OCI-LY7 (cell line): ENCODE measurements around the gene KDM5C. TPM values are rescaled to one million over a fixed set of nuclear protein-coding genes. Genes with fewer than 3 reads are reported as not detected.

Experiments
- microRNA-seq: library from miRNA; unstranded; fragments of <30 nt; microRNA quantifications from one replicate; pipeline ENCODE4 v1.2.0, GENCODE V29; 2022; ENCODE audit warnings: borderline replicate concordance
- small RNA-seq: library from RNA; depleted of rRNA; stranded (forward); fragments of <200 nt; gene quantifications from one replicate; pipeline ENCODE3, GENCODE V24; 2014
- total RNA-seq, 2 experiments: library from RNA; depleted of rRNA in 1 of 2; stranded (reverse); fragments of >200 nt in 1 of 2; shearing (Covaris generic) in 1 of 2; gene quantifications; 2 replicates each; pipeline ENCODE4 v1.2.3, GENCODE V29; 2014 to 2022

The KDM5C gene
- total RNA-seq, 2 experiments from 2014 or later: 54.8 to 90.5 TPM

Small RNA genes within 50 kb of the gene (microRNA-seq; reads per million reads assigned to microRNA genes)
- gene MIR6894 (not detected), gene MIR6895 (not detected)

Small RNA genes within 50 kb of the gene (small RNA-seq; reads per million reads assigned to genes)
- gene AL139396.1 (not detected), gene MIR6894 (not detected), gene MIR6895 (not detected)

Other genes with a start within 250 kb of the KDM5C start
- gene GPR173, start 176.4 kb downstream of the KDM5C start, total RNA-seq (2014; rRNA removed; shearing (Covaris generic)): 5.4 and 6.2 TPM in 2 replicates
- 8.7 and 10.1 TPM in 2 replicates for gene GPR173, start 176.4 kb downstream of the KDM5C start, total RNA-seq (2022)
- gene TSPYL2, start 142.8 kb downstream of the KDM5C start, total RNA-seq (2014; rRNA removed; shearing (Covaris generic)): 22.0 and 23.5 TPM in 2 replicates
- 21.7 and 24.6 TPM in 2 replicates for gene TSPYL2, start 142.8 kb downstream of the KDM5C start, total RNA-seq (2022)
- gene KANTR, start 131.1 kb downstream of the KDM5C start, total RNA-seq (2014; rRNA removed; shearing (Covaris generic)): 23.2 and 28.3 TPM in 2 replicates
- 26.2 and 32.9 TPM in 2 replicates for gene KANTR, start 131.1 kb downstream of the KDM5C start, total RNA-seq (2022)
- gene IQSEC2, start 56.4 kb upstream of the KDM5C start, total RNA-seq (2014; rRNA removed; shearing (Covaris generic)): not detected in 2 replicates
- gene IQSEC2, start 56.4 kb upstream of the KDM5C start, total RNA-seq (2022): not detected in 2 replicates
- gene SMC1A, start 197.4 kb upstream of the KDM5C start, total RNA-seq (2014; rRNA removed; shearing (Covaris generic)): 41.6 and 65.0 TPM in 2 replicates
- gene SMC1A, start 197.4 kb upstream of the KDM5C start, total RNA-seq (2022): 130 and 134 TPM in 2 replicates
- gene RIBC1, start 197.7 kb upstream of the KDM5C start, total RNA-seq (2014; rRNA removed; shearing (Covaris generic)): 0.57 and 0.79 TPM in 2 replicates
- 0.74 and 0.88 TPM in 2 replicates for gene RIBC1, start 197.7 kb upstream of the KDM5C start, total RNA-seq (2022)
- 106 and 107 TPM in 2 replicates for gene HSD17B10, start 209.2 kb upstream of the KDM5C start, total RNA-seq (2014; rRNA removed; shearing (Covaris generic))
- gene HSD17B10, start 209.2 kb upstream of the KDM5C start, total RNA-seq (2022): 115 and 123 TPM in 2 replicates